ENCODE results near the gene VWC2L. TPM values are rescaled to one million over a fixed set of nuclear protein-coding genes. Genes with fewer than 3 reads are reported as not detected.

The VWC2L gene
- total and polyA plus RNA-seq, 2 donors (not counting 3 experiments of a cell fraction or from before 2014, with no cell fraction given): not detected

DNA sequence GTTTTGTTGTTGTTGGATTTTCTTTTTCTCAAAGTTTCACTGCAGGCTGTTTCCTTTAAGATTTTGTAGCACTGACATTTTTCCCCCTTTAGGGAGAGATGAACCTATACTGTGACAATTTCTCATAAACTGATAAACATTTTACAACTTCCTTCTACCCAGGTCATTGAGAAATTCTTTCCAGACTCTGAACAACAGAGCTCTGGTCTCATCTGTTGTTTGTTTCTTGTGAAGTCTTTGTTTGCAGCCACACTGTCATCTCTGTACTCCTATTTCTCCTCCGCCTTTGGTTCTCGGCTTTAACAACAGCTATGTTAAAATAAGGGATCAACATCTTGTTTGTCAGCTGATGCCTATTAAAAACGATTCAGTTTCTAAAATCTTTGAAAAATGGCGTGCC is 167.6 kb downstream of the VWC2L start:
- no peaks in the 10 kb centered on the region for H3K36me3 ChIP-seq (ENCODE audit: control insufficient read depth in 2 of 2, extremely low read depth in 1 of 2, insufficient read depth in 2 of 2, low read length in 2 of 2)
- H2AFZ ChIP-seq (ENCODE audit: low read depth, low read length): no peak overlapping the region
- CTCF ChIA-PET: no interaction called here
- no peaks in the 10 kb centered on the region for H3K9me1 ChIP-seq (replicated peaks; ENCODE audit: control insufficient read depth, extremely low read depth, insufficient read depth, low read length)
- no peaks in the 10 kb centered on the region for H3K79me2 ChIP-seq (ENCODE audit: control insufficient read depth, insufficient read depth, low read length)
- no peak overlapping the region for H3K4me3 ChIP-seq (replicated peaks in 1 of 3; ENCODE audit: insufficient read depth in 1 of 3, low read depth in 1 of 3, low read length in 3 of 3)
- no peak for DNase-seq (ENCODE audit: low read depth, low spot score)
- H3K27me3 ChIP-seq (ENCODE audit: control insufficient read depth in 2 of 2, insufficient read depth in 2 of 2, low read length in 2 of 2): no peaks in the 10 kb centered on the region
- no peaks in the 10 kb centered on the region for H4K20me1 ChIP-seq (replicated peaks; ENCODE audit: control insufficient read depth, extremely low read depth, insufficient read depth, low read length)
- POLR2A ChIA-PET: no interaction called here
- H3K4me1 ChIP-seq (ENCODE audit: control insufficient read depth, extremely low read depth, insufficient read depth, low read length): no peaks in the 10 kb centered on the region
- dilution Hi-C loops (cut with MboI; ENCODE audit: extremely low pct_ligation_motif_present, low sequenced_read_pairs) (no loop called here), intact Hi-C loops (cut with micrococcal nuclease) (no loop called here)
- no peak for FAIRE-seq
- no peak overlapping the region for H3K27ac ChIP-seq (ENCODE audit: insufficient read depth, low read depth, low read length)
- no peak overlapping the region for H3K9ac ChIP-seq (replicated peaks; ENCODE audit: extremely low read depth, insufficient read depth, low read length)
- no peaks in the 10 kb centered on the region for H3K9me3 ChIP-seq (replicated peaks; ENCODE audit: control insufficient read depth, insufficient read depth, low read length)
- BruUV-seq (replicated peaks): no TSS peak
- TF ChIP-seq JUN (IDR thresholded peaks at IDR 0.05; ENCODE audit: borderline replicate concordance, insufficient read depth, insufficient read length, low read depth) (no peak), EZH2 (IDR thresholded peaks at IDR 0.05; ENCODE audit: borderline replicate concordance, low read depth, low read length, severe bottlenecking) (no peak), POLR2AphosphoS5 (IDR thresholded peaks at IDR 0.05; ENCODE audit: insufficient read depth, low read depth, low read length) (no peak), GATA2 (IDR thresholded peaks at IDR 0.05; ENCODE audit: insufficient read depth, insufficient read length, low read depth, low read length) (no peak), POLR2A (IDR thresholded peaks at IDR 0.05; ENCODE audit: low read depth, low read length) (no peak), CTCF (IDR thresholded peaks at IDR 0.05; ENCODE audit: extremely low read depth in 1 of 2, insufficient read depth in 1 of 2, low read depth in 1 of 2, low read length in 2 of 2) (no peak), FOS (IDR thresholded peaks at IDR 0.05; ENCODE audit: borderline replicate concordance, insufficient read depth, low read length) (no peak)
- TF ChIP-seq, protein P1, sequence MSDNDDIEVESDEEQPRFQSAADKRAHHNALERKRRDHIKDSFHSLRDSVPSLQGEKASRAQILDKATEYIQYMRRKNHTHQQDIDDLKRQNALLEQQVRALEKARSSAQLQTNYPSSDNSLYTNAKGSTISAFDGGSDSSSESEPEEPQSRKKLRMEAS (IDR thresholded peaks at IDR 0.05; ENCODE audit: insufficient read depth, insufficient read length): no peak
- H3K4me2 ChIP-seq (ENCODE audit: insufficient read depth, low read length): no peak overlapping the region
